Measurements from ENCODE around the gene HECTD4. TPM values are rescaled to one million over a fixed set of nuclear protein-coding genes. Genes with fewer than 3 reads are reported as not detected.
"Not testable (repeated sequence)": the region's sequence is repeated elsewhere in the genome, so short reads cannot be mapped to it uniquely, and the experiment has no call there.

The HECTD4 gene
- total RNA-seq, 1 experiment from 2014 or later = 3.7 TPM

DNA sequence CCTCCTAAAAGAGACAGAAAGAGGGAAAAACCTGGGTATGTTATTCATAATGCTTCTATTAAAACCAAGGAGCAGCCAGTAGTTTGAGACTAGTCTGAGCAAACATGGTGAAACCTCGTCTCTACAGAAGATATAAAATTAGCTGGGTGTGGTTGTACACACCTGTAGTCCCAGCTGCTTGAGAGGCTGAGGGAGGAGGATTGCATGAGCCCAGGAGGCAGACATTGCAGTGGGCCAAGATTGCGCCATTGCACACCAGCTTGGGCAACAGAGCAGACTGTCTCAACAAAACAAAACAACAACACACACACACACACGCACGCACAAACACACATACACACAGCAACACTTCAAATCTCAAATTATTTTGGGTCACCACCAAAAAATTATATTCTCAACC is 27.8 kb downstream of the HECTD4 start:
- DNase-seq (ENCODE audit: low read depth) = no peak

DNA sequence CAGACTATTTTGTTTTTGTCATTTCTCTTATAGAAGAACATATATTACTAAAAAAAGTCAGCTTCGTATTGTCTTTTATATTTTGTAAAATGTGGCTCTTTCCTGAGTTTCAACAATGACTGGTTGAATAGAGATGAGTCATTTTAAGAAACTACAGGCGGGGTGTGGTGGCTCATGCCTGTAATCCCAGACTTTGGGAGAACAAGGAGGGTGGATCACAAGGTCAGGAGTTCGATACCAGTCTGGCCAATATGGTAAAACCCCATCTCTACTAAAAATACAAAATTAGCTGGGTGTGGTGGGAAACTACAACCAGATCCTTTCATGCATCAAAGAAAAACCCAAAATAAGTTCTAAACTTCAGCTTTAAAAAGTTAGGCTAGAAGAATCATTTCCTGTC is 28.8 kb downstream of the HECTD4 start:
- peak; percentile 13 for DNase-seq (ENCODE audit: low read depth)

DNA sequence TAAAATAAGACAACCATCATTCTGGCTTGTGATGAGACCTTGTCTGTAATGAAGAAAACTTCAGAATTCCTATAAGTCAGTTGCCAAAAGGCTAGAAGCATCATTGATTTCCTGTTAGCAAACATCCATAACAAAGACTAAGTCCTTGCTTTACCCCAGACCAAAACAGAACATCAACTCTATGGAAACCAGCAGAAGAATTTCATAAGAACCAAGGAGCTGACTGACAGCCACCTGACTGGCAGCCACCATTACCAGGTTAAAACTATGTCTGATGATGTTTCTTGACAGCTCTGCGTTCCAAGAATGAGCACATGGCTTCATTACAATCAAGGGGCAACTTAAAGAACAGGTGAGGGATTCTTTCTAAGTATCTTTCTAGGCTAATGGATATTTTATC is 29.3 kb downstream of the HECTD4 start:
- DNase-seq (ENCODE audit: low read depth) = no peak

DNA sequence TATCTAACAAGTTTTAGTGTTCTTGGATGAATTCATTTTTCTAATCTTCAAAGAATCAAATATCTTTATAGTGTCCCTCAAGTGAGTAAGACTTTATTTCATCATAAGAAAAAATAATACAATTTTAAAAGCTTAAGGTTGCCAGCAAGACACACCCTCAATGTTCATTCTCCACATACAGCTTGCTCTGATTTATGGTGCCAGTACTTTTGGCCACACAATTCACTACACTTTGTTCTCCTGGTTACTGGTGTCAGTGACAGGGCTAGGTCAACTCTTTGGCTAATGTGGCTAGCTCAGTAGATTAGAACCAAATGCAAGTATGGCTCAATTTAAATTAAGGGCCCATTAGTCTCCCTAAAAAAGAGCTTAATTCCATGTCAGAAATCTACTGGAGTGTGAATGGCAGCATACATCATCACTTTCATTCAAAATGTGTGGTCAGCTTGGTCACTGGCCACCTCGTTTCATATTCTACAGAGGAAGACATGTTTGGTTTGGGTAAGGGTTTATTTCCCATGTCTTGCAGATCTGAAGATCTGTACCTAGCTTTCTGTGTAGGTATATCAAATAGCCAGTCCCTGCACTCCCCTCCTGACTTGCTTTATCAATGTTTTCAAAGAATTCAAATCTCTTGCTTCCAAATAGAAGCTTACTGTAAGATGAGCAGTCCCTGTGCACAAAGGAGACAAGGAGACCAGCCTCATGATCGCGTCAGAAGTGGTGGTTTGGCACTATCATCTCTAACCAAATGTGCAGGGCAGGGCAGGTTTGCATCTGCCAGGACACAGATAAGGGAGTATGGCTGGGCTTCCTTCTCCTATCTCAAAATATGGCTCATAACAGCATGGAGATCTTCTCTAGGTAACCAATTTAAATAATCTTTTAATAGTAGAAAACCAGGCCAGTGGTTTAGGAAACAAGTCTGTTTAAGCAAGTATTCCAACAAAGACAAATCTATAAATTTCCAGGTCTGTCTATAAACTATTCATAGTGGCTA is 31.3 kb downstream of the HECTD4 start:
- DNase-seq (ENCODE audit: low read depth) = no peak

DNA sequence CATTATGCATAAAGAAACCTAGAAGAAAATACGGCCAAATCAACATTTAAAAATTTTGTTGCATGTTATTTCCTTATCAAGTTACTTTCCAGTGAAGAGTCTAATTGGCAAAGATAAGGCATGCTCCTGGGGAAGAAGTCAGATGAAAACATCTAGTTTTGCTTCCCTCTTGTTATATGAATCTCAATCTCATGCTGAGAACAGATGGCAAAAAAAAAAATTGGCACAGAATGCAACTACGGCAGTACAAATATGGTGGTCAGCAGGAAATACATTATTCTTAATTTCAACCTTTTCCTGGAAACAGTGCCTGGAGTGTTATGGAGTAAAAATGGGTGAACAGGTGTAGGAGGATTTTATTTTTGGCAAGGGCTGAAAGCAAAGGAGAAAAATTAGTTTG is 32.8 kb downstream of the HECTD4 start:
- DNase-seq (ENCODE audit: low read depth) = no peak

DNA sequence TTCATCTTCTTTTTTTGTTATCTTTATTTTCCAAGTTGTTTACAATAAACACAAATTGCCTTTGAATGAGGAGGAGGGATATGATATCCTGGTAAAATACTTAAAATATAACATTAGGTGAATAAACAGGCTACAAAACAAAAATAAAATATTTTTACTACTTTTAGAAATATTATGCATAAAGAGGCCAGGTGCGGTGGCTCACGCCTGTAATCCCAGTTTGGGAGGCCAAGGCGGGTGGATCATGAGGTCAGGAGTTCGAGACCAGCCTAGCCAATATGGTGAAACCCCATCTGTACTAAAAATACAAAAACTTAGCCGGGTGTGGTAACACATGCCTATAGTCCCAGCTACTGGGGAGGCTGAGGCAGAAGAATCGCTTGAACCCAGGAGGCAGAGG is 33.3 kb downstream of the HECTD4 start:
- DNase-seq (ENCODE audit: low read depth) = not testable (repeated sequence)

DNA sequence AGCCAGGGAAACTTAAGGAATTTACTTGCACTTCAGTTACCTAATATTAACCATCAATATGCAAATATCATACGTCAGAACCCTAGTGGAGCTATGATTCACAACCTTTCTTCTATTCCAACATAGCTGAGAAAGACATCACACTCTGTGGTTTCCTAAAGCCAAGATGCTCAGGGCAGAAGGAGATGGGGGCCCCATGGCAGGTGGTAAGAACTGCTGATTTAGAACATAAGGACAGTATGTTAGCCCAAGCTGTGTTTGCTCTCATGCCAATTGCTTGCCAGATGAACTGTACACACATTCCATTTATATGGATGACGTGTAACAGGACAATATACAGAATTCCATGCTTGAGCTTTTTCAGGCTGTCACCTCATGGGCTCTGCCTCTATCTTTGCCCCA is 34.6 kb downstream of the HECTD4 start:
- DNase-seq (ENCODE audit: low read depth) = peak; percentile 17

DNA sequence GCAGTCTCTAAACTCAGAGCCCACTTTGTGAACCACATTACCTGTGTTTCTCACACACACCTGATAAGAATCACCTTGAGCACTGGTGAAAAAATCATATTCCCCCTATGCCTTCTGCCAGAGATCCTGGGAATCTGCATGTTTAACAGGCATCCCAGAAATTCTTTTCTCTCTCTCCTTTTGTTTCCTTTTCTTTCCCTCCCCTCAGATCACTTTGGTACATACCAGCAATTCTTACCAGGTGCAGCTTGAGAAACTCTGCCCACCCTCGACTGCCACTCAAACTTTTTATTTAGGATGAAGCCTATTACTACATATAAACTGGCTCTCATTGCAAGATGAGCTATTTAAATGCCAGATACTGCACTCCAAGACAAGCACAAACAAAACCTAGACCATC is 36.0 kb downstream of the HECTD4 start:
- no peak for DNase-seq (ENCODE audit: low read depth)

DNA sequence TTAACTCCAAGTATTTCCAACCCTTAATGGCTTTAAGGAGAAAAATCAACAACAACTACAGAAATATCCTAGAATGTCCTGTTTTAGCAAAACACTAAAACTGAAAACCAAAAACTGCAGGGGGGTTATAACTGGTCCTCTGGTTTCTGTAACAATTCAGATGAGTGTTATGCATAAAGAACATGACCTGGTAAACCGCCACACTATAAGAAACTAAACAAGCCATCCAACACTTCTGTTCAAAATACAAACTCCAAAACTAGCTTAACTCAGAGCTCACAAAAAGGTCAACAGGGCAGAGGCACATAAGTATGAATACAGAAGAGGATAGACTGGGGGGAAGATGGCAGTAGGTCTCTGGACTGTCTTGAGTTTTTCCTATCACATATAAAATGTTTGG is 38.0 kb downstream of the HECTD4 start:
- no peak for DNase-seq (ENCODE audit: low read depth)

DNA sequence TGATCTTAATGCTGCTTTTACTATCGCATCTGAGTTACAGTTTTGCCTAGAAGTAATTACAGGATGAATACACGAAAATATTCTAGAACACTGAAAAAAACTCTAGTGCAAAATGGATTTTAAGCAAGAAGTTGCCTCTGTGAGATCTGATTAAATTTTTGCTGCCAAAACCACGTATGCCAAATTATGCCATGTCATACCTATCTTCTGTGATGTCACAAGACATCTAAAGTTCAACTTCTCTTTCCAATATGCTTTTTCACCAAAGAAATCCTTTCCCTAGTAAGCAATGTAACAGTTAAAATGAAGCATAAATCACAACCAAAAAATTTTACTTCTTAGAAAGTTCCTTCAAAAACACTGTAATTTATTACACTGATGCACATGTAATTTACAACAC is 39.6 kb downstream of the HECTD4 start:
- no peak for DNase-seq (ENCODE audit: low read depth)

DNA sequence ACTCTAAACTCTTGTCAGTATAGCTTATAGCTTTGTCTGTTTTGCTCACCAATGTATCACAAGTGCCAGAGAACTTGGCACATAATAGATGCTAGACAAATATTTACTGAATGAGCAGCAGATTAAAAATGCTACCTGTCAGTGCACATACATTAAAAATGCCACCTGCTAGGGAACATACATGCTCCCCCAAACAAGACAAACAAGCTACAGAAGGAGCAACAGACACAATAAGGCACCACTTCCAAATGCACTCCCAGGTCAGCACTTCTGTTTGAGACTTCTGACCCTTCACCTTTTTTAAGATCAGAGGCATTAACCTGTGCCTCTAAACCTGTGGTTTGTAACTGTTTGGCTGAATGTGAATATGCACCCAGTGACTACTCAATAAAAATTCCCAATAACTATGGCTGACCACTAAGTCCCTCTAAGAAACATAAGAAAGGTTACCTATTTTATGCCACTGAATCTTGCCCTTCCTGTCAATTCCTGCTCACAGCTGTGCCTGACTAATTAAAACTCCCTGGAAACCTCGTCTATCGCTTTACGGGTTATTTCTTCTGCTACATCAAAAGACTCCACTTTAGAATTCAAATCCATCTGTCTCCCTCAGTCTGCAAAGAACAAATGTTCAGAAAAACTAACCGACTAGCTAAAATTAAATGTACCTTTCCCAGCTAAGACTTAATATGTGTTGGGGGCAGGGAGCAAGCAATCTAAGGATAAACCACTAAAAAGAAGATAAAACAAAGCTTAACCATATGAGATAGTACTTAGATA is 41.0 kb downstream of the HECTD4 start:
- no peak for DNase-seq (ENCODE audit: low read depth)

DNA sequence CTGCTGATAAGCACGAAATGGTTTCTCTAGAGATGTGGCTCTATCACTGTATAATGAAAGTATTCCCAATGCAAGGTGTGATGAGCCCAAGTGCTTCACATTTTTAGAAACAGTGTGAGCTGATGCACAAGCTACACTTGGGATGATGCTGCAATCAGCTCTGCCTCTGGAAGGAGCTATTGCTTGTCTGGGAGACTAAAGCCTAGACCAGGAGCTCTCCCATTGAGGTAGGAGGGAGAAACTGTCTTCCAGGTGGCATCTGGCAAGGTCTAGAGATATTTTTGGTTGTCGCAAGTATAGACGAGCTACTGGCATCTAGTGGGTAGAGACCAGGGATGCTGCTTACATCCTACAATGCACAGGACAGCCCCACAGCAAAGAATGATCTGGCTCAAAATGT is 42.0 kb downstream of the HECTD4 start:
- DNase-seq (ENCODE audit: low read depth) = no peak

DNA sequence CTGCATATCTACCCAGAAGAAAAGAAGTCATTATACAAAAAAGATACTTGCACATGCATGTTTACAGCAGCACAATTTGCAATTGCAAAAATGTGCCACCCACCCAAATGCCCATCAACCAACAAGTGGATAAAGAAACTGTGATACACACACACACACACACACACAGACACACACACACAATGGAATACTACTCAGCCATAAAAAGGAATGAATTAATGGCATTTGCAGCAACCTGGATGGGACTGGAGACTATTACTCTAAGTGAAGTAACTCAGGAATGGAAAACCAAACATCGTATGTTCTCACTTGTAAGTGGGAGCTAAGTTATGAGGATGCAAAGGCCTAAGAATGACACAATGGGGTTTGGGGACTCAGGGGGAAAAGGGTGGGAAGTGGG is 47.2 kb downstream of the HECTD4 start:
- not testable (repeated sequence) for DNase-seq (ENCODE audit: low read depth)

DNA sequence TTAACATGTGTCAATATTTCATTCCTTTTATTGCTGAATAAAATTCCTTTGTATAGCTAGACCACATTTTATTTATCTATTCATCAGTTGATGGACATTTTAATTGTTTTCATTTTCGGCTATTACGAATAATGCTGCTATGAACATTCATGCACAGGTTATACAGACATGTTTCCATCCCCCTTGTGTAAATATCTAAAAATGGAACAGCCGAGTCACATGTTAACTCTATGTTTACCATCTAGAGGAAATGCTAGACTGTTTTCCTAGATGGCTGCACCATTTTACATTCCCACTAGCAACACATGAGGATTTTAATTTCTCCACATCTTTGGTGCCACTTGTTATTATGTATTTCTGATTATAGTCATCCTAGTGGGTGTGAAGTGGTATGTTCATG is 49.2 kb downstream of the HECTD4 start:
- DNase-seq (ENCODE audit: low read depth) = no peak

DNA sequence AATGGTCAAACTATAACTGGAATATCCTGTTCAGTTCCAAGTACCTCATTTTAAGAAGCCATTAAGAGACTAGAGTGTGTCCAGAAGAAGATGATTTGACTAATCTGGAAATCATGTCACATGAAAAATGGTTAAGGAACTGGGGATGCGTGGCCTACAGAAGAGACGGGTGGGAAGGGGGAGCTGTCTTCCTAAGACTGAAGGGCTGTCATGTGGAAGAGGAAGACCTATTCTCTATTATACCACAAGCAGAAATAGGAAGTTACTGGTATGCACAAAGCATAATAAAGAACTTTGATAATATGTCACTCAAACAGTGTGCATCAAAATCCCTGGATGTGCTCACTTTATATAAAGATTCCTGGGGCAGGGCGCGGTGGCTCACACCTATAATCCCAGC is 50.3 kb downstream of the HECTD4 start:
- DNase-seq (ENCODE audit: low read depth) = no peak

DNA sequence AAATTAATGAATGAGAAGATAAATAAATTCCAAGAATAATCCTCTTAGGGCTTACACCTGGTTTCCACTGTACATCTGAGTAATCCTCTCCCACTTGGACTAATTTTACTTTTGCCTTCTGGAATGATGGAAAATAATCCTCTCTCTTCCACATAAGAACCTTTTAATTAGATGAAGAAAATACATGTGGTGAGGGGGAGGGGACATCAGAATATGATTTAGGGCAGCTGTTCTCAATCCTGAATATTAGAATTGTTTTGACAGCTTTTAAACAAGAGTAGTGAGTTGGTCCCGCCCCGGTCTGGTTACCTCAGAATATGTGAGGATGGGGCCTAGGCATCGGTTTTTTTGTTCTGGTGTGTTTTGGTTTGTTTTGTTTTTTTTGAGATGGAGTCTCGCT is 51.5 kb downstream of the HECTD4 start:
- no peak for DNase-seq (ENCODE audit: low read depth)

DNA sequence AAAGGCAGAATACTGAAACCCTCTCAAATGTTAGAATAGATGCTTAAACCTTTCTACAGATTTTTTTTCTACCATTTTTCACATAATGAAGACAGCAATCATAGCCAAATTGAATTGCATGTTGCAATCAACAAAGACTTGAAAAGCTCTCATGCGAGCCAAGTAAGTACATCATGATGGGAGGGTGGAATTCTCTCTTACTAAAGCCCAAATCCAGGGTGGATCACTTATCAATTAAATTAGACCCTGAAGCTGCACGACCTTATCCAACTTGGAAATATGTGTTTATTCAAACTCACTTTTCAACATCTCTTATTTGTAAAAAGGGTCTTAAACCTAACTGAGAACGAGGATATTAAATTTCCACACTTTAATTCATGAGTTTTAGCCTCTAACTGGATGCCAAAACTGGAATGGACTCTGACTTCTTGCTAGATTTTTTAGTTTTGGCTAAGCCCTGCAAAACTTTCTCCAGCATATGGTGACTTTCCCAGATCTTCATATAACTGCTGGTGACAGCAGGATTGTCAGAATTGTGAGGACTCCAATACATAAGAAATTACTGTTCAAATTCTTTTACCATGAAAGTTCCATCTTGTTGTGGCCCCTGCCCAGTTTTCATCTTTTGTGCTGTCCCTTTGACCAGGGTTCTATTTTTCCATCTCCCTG is 53.6 kb downstream of the HECTD4 start:
- DNase-seq (ENCODE audit: low read depth) = no peak

DNA sequence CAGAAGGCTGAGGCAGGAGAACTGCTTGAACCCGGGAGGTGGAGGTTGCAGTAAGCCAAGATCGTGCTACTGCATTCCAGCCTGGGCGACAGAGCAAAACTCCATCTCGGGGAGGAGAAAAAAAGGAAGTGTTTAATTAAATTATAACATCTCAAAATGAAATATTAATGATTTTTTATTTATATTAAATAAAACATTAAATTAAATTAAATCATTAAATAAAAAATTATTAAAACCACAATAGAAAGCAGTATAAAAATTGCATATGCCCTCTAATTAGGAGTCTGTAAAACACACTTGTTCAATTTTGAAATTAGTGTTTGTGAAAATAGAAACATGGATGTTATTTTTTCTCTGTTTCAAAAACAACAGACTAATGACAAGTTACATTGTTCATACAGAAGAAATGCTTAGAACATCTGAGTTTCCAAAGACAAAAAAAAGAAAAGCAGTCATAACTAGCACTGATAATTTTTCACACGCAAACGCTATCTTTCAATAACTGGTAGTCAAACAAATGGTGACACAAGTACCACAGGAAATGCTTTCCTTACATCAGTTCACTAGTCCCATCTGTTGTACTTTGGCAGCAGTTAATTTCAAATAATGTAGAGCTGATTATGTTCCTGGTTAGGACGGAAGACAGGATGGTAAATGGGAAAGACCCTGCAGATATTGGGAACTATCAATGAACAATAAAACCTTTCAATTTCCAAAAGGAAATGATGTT is 54.9 kb downstream of the HECTD4 start:
- DNase-seq (ENCODE audit: low read depth) = no peak

DNA sequence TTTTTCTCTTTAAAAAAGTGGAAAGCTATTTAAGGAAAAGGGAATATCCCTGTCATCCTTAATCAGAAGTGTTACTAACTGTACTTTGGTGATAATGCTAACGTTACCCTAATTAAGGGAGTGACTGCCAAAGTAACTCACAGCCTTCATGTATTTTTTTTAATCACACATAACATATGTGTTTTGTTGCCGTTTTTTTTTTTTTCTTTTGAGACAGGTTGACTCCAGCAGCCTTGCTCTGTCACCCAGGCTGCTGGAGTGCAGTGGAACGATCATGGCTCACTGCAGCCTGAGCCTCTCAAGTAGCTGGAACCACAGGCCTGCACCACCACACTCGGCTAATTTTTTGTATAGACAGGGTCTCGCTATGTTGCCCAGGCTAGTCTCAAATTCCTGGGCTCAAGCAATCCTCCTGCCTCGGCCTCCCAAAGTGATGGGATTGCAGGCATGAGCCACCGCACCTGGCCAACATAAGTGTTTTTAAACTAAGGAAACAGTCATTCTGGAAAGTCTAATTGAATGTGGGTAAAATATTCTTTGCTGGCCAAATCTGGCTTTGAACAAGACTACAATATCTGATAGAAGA is 56.5 kb downstream of the HECTD4 start:
- DNase-seq (ENCODE audit: low read depth) = no peak

DNA sequence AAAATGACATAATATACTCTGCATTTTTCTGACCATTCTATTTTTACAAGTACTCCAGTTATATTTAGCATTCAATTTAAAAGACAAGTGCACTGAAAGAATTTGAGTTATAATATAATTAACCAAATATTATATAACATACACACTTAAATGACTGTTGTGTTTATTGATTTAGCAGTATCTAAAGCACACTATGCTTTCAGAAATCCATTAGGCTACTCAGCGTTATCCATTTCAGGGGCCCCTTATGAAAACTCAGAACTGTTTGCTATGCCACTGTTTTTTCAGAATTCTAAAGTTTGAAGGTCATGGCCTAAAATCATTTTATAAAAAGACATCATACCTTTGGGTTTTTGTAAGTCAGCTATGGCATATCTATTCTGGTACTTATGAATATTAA is 57.1 kb downstream of the HECTD4 start:
- DNase-seq (ENCODE audit: low read depth) = no peak

DNA sequence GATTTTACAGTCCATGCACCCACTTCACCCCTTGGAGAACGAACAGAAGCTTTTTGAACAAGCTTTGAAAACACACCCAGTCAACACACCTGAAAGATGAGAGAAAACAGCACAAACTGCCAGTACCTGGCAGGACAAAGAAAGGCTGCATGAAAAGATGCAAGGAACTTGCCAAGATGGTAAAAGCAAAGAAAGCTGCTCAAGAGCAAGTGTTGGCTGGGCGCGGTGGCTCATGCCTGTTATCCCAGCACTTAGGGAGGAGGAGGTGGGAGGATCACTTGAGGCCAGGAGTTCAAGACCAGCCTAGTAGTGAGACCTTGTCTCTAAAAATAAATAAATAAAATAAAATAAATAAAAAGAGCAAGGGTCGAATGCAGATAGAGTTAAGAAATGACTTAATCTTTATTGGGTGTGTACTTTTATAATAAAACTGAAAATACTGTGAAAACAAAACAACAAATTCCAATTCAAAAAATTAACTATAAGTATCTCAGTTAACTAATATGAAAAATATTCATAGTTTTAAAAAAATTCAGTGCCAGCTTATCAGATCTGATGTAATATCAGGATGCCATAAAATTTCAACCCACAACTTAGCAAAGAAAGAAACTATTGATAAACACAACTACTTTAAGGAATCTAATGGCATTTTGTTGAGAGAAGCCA is 59.2 kb downstream of the HECTD4 start:
- DNase-seq (ENCODE audit: low read depth) = no peak
